ENCODE measurements around the gene PKD2L1.
"Not testable (repeated sequence)": the region's sequence is repeated elsewhere in the genome, so short reads cannot be mapped to it uniquely, and the experiment has no call there.

Gene PKD2L1

DNA sequence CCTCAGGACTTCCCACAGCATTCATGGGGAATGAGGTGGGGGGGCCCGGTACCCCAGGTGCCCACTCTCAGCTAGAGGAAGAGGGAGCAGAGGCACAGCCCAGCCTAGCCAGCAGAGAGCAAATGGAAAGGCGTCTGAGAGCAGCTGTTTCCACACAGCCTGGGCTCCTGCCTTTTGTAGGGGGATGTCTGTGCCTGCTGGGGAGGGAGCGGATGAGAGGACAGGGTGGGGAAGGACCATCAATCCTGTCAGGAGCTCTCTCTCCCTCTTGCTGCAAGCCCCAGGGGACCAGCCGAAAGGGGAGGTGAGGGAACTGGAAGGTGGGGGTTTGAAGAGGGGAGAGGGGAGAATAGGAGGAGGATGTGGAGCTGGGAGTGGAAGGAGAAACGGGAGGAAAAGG lies at the start of gene PKD2L1:
Gene PKD2L1 (minus strand): TSS at position 150 of the 400 bp plus-strand sequence. CDS start 125 bp downstream, at position 25.
- no peak for DNase-seq

DNA sequence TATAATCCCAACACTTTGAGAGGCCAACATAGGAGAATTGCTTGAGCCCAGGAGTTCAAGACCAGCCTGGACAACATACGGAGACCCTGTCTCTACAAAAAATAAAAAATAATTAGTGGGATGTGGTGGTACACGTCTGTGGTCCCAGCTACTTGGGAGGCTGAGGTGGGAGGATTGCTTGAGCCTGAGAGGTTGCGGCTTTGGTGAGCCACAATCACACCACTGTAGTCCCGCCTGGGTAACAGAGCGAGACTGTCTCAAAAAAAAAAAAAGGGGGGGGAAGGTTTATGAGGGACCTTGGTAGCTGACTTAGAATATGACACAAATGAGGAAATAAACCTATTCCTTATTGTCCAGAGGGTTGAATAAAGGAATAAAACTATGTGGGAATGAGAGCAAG lies 47.8 kb upstream of the PKD2L1 start:
- DNase-seq, result no peak

DNA sequence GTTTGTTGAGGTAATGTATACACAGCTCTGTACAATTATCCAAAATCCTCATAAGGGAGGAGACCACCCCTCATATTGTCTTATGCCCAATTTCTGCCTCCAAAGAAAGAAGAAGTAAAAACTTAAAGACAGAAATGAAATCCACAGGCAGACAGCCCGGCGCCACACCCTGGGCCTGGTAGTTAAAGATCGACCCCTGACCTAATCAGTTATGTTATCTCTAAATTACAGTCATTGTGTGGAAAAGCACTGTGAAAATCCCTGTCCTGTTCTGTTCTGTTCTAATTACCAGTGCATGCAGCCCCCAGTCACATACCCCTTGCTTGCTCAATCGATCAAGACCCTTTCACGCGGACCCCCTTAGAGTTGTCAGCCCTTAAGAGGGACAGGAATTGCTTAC lies 46.6 kb upstream of the PKD2L1 start:
- DNase-seq, result not testable (repeated sequence)

DNA sequence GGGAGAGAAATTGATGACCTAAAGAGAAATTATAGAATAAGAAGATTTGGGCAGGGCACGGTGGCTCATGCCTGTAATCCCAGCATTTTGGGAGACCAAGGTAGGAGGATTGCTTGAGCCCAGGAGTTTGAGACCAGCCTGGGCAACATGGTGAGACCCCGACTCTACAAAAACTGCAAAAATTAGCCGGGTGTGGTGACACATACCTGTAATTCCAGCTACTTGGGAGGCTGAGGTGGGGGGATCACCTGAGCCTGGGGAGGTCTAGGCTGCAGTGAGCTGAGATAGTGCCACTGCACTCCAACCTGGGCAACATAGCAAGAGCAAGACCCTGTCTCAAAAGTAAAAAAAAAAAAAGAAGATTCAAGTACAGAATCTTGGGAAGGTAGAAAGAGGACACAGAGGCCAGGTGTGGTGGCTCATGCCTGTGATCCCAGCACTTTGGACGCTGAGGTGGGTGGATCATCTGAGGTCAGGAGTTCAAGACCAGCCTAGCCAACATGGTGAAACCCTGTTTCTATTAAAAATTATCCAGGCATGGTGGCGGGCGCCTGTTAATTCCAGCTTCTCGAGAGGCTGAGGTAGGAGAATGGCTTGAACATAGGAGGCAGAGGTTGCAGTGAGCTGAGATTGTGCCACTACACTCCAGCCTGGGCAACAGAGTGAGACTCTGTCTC lies 44.8 kb upstream of the PKD2L1 start:
- not testable (repeated sequence) for DNase-seq

DNA sequence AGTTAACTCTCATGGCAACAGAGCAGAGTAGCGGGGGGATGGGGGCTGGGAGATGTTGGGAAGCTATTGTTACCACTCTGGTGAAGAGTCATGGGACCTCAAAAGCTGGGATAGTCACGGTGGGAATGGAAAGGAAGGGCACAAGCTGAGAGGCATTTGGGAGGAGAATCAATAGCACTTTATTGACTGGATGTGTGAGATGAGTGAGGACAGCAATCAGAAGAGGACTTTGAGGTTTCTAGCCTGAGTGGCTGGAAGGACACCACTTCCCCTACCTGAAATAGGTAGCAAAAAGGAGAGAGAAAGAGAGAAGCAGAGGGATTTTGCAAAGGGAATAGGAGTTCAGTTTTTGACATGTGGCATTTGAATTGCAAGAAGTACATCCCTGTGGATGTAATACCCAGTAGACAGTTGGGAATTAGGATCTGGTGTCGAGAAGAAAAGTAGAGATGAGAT lies 44.2 kb upstream of the PKD2L1 start:
- DNase-seq, result no peak

DNA sequence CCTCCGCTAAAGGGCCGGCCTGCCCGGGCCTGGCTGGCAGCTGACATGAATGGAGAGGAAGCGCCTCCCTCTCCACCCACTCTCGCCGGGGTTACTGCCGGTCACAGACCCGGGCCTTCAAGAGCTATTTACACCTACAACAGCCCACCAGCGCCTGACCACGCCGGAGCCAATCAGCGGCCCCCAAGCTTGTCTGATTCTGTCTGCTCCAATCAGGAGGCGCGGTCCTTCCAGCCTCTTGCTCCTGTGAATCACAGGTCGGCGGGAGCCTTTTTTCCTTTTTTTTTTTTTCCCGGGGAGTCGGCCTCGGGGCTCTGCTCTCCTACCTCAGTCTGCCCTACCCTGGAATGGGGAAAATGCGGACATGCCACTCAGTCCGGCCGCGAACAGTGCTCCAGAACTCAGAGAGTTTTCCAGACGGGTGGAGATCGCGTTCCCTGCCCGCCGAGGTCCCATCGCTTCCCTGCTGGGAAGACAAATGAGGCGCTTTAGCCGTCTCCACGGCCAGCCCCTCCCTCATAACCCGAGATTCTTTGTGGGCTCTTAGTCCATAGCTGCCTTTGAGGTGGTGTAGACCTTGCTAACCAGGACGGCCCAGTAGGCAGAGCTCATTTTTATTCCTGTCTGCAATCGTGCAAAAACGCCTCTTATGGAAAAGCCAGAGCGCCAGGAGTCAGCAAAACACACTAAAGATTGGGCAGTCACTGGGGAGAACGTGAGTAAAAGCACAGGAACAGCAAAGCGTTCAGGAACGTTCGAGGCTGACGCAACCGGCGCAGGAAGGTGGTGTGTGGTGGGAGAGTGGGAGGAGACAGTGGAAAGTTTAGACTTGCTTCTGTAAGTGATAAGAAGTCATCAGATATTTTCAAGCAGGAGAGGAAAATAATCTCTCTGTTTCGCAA lies 43.5 kb upstream of the PKD2L1 start:
- DNase-seq, result peak; percentile 98

DNA sequence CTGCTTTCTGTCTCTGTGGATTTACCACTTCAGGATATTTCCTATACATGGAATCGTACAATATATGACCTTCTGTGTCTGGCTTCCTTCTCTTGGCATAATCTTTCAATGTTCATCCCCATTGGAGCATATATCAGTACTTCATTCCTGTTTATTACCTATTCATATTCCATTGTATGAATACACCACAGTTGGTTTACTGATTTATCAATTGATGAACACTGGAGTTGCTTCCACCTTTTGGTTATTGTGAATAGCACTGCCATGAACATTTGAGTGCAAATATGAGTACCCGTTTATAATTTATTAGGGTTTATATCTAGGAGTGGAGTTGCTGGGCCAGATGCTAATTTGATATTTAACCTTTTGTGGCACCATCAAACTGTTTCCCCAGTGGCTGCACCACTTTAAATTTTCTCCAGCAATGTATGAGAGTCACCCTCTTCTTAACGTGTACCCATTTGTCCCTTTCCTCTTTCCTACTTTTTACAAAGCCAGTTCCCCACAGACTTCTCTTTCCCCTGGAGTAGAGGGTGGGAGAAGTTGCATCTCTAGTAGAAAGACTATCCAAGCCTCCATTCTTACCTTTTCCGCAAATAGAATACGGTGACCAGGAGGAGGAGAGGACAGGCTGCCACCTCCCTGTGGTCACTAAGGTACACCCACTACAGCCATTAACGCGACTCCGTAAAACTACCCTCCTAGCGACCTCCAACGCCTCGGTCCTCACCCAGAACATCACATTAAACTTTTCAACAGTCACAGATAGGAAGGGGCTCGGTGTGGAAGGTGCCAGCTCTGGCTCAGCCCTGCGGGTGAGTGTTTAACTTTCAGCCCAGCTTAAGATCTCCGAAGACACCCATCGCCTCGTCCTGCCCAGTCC lies 42.6 kb upstream of the PKD2L1 start:
- DNase-seq, result no peak

DNA sequence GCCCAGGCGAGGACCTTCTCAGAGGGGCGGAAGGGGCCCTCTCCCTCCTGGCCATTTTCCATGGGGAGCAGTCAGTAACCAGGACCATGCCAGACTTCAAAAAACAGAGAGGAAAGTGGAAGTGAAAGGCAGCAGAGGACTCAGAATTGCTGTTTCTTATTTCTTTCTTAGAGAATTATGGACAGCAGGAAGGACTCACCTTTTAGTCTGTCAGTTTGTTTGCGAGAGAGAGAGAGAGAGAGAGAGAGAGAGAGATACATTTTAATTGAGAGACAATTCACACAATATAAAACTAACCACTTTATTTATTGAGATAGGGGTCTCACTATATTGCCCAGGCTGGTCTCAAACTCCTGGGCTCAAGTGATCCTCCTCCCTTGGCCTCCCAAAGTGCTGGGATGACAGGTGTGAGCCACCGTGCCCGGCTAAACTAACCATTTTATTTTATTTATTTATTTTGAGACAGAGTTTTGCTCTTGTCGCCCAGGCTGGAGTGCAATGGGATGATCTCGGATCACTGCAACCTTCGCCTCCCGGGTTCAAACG lies 41.5 kb upstream of the PKD2L1 start:
- DNase-seq, result no peak

DNA sequence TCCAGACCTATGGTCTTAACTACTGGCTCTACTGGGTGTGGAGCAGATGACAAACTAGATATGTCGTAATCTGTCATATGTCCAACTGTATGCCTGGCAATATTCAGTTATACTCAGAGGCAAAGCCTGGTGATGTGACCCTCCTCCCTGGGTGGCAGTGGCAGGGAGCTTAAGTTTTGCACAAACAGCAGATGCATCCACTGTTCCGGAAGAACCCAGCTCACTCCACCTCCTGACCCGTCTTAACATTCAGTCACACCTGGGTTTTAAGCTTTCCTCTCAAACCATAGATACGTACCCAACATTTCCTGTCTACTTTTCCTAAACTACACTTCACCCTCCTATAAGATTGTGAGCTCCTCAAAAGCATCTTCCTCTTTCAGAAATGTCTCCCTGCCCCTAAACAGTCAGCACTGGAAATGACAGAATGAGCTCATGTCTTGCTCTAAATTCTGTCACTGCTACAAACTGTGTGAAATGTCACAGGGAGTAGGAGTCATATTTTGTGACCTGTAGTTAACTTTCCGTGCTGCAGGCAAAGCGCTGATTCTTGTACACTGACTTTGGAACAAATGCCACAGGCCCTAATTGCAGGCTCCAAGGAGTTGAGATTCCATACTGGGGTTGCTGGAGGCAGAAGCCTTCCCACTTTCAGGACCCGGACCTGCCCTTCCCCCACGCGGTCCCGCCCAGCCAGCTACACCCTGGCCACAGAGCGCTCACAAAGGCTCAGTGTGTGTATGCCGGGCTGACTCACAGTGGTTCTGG lies 40.9 kb upstream of the PKD2L1 start:
- DNase-seq, result peak; percentile 78

DNA sequence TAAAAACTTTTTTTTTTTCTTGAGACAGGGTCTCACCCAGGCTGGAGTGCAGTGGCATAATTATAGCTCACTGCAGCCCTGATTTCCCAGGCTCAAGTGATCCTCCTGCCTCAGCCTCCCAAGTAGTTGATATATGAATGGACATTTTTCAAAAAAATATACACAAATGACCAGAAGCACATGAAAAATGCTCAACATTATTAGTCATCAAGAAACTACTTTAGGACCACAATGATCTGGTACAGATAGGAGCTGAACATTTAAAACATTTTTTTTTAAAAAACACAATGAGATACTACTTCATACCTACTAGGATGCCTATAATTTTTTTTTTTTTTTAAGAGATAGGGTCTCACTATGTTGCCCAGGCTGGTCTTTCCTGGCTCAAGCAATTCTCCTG lies 38.7 kb upstream of the PKD2L1 start:
- peak; percentile 28 for DNase-seq

DNA sequence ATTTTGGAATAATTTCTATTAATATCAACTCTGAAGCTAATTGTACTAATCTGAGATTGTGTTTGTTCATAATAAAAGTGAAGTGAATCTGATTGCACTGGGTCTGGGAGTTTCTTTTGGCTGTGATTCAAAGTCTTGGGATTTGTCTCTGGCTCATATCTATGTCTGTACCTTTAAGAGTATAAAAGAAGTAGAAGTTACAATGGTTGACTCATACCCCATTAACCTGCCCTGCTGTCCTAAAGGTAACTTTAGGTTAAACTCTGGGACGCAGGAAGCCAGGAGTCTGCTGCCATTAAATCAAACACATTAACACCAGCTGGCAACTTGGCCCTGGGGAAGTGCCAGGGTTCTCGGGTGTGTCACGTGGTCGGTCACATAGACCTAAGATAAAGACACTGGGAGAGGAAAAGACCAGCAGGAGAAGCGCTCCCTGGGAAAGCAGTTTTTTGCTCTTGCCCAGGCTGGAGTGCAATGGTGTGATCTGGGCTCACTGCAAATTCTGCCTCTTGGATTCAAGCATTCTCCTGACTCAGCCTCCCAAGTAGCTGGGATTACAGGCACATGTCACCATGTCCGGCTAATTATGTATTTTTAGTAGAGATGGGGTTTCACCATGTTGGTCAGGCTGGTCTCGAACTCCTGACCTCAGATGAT lies 34.8 kb upstream of the PKD2L1 start:
- DNase-seq, result no peak

DNA sequence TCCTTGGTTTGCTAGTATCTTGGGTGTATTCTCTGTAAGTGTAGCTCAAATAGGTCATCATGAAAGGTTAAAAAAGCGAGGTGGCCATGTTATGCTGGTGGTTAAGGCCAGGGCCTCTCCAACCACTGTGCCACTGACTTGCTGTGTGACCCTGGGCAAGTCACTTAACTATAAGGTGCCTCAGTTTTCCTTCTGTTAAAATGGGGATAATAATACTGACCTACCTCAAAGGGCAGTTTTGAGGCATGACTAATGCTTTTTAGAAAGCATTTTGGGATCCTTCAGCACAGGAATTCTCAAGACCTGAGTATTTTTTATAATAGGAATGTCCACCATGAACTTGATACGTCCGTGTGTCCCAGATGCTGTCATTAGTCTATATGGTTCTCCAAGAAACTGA lies 34.1 kb upstream of the PKD2L1 start:
- no peak for DNase-seq

DNA sequence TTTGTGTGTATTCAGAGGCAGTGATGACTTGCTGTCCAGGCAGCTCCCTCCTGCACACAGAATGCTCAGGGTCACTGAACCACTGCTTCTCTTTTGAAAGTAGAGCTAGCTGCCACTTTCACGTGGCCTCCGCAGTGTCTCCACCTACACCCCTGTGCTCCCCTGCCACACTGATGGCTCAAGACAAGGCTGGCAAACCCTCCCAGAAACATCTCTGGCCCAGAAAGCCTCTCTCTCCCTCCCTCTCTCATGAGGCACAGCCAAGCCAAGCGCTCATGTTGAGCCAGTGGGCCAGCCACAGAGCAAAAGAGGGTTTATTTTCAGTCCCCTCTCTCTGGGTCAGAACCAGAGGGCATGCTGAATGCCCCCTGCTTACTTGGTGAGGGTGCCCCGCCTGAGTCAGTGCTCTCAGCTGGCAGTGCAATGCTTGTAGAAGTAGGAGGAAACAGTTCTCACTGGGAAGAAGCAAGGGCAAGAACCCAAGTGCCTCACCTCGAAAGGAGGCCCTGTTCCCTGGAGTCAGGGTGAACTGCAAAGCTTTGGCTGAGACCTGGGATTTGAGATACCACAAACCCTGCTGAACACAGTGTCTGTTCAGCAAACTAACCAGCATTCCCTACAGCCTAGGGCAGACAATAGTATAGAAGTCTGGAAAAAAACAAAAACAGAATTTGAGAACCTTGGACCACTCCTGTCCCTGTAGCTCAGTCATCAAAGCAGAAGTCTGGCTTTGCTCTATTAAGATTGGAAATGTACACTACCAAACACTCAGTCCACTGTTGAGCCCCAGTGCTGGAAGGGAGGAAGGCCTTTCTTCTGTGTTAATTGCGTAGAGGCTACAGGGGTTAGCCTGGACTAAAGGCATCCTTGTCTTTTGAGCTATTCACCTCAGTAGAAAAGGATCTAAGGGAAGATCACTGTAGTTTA lies 32.8 kb upstream of the PKD2L1 start:
- DNase-seq, result no peak

DNA sequence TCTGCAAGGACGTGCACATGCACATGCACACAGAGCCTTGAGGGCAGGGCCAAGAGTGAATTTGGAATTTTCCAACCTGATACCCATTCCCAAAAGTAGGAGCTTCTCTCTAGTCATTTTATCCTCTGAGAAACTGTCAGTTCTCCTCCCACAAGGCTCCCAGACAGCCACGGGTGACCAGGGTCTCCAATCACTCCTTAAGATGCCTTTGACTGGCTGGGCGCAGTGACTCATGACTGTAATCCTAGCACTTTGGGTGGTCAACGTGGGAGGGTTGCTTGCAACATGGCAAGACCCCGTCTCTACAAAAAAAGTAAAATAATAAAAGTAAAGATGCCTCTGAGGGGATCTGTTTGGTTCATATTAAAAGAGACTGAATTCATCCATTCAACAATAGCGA lies 30.2 kb upstream of the PKD2L1 start:
- no peak for DNase-seq

DNA sequence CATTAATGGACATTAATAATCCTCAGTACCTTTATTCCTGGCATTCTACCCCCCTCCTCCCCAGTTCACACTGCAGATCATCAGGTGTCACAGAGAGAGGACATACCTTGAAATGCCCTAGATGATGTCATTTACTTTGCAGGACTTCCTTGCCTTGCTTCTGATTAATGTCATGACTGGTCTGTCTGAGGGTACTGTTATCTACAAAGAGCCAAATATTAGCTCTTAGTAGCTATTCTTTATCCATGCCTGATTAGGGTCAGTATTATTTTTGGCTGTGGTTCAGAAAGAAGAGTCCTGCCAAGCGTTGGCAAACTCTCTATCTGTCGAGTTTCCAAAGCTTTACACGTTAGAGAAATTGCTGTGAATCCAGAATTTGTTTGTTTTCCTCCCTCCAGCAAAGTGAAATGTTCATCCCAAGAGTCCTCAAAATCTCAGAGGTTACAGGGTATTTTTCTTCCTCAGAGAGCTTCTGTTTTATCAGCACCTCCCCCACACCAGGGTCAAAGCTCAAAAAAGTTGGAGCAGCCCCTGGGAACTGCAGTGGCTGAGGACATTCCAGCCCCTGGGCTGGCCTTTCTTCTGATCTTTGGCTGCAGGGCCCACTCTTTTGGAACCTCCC lies 29.6 kb upstream of the PKD2L1 start:
- DNase-seq, result no peak

DNA sequence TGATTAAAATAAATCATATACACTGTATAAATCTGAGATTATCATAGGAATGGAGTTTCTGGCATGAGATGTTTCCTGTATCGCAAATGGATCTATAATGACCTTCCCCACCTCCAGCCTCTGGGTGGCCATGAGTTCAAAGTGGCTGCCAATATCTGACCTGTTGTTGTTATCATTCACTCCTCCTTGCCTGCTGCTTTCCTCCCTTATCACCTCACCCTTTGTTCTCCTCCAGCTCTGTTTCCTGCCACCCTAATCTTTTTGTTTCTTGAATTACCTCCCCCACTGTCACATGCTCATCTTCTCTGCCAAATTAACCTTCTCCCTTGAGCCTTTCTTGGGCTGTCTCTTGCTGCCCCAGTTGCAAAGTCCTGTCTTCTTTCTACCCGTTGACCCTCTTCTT lies 29.0 kb upstream of the PKD2L1 start:
- no peak for DNase-seq

DNA sequence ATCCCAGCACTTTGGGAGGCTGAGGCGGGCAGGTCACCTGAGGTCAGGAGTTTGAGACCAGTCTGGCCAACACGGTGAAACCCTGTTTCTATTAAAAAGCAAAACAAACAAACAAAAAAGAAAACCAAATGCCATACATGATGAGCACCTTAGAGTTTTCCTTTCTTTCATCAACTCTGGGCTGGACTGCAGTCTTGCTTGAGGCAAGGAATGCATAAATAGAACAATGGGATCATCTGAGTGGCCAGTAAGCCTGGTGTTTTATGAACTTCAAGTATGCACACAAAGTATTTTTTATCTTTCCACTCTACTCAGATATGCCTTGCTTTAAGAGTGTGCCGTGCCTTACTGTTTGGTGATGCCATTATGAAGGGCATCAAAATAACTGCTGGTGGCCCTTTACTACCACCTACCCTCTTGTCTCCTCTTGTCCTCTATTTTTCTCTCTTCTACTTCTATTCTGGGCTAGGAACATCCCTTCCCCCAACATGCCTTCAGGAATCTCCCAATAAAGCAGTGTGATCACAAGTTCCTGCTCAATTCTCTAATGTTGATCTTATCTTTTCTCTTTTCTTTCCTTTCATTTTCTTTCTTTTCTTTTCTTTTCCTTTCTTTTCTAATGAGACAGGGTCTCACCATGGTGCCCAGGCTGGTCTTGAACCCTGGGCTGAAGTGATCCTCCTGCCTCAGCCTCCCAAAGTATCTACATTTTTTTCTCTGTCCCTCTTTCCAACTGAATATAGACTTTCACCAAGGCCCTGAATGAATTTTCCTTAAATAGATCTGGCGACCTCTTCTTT lies 27.2 kb upstream of the PKD2L1 start:
- DNase-seq, result no peak

DNA sequence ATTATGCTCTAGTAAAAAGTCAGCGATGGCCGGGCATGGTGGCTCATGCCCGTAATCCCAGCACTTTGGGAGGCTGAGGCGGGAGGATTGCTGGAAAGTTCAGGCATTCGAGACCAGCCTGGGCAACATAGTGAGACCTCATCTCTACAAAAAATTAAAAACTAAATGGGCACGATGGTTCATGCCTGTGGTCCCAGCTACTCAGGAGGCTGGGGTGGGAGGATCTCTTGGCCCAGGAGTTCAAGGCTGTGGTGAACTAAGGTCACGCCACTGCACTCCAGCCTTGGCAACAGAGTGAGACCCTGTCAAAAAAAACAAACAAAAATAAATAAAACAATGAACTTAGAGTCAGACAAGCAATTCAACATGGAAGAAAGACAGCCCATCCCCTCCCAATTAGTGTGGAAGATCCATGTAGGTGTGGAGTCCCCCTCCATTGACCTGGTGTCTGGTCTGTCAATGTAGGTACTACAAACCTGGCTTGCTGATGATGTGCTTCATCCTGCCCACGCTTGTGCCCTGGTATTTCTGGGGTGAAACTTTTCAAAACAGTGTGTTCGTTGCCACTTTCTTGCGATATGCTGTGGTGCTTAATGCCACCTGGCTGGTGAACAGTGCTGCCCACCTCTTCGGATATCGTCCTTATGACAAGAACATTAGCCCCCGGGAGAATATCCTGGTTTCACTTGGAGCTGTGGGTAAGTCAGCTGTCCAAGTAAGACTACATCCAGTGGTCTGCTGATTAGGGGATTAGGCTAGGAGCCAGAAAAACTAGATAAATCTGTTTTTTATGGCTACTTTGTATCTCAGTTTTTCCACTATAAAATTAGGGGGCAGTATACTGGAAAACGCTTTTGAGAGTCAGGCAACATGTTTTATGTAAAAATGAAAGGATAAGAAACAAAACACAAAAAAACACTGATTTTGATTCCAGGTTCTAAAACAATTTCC lies 26.3 kb upstream of the PKD2L1 start:
- no peak for DNase-seq
